Stomach smooth muscle (tissue), 2 donors: ENCODE results near the gene TRIM26.

ENCODE experiments used
- H3K27ac ChIP-seq: one replicate; pipeline ENCODE4 v1.7.0; 2013; ENCODE audit warnings: mild to moderate bottlenecking, low read length, inconsistent platforms
- H3K27me3 ChIP-seq, 2 donors: one replicate each; pipeline ENCODE4 v1.7.0; 2013; ENCODE audit warnings: low read length in 2 of 2; ENCODE audit not compliant: insufficient read depth in 2 of 2, control insufficient read depth in 1 of 2
- H3K36me3 ChIP-seq, 2 donors: one replicate each; pipeline ENCODE4 v1.7.0; 2013; ENCODE audit warnings: low read length in 2 of 2; ENCODE audit not compliant: control insufficient read depth in 2 of 2, insufficient read depth in 2 of 2
- H3K4me1 ChIP-seq: one replicate; pipeline ENCODE4 v1.7.0; 2013; ENCODE audit warnings: low read length; ENCODE audit not compliant: control insufficient read depth, insufficient read depth
- H3K4me3 ChIP-seq, 2 donors: one replicate each; pipeline ENCODE4 v1.7.0; 2013; ENCODE audit warnings: low read length in 2 of 2
- H3K9ac ChIP-seq, 2 donors: one replicate each; pipeline ENCODE4 v1.7.0; 2013; ENCODE audit warnings: low read length in 2 of 2, mild to moderate bottlenecking in 1 of 2
- H3K9me3 ChIP-seq, 2 donors: one replicate each; pipeline ENCODE4 v1.7.0; 2013; ENCODE audit warnings: low read length in 2 of 2; ENCODE audit not compliant: control insufficient read depth in 2 of 2
- donor health status: healthy.
- donor health status: Pancreatic carcinoma.

Gene TRIM26

DNA sequence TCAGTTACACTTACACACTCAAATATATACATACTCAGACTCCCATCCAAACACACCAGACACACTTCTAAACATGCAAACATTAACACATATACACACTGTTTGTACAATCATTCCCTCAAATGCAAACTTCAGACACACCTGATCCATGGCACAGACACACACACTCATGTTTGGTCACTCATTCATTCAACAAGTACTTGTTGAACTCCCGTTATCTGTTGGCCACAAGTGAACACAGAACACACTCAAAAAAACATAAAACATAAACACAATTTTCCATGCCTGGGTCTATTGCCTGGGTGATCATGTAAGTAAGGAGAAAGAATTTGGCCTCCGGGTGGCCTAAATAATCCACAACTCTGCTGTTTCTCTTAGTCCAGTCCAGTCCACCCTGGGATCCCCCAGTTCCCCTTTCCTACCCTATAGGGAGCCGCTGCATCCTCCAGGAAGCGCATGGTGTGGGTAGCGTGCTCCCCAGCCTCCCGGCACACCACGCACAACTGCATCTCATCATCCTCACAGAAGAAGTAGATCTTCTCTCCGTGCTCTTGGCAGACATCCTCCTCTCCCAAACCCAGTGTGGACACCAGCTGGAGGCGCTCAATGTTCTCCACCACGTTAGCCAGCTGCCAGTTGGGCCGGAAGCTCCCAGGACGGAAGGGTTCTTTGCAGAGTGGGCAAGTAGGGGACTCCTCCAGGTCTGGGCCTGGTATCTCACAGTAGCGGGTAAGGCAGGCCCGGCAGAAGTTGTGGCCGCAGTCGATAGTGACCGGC lies 53.0 kb downstream of the TRIM26 start:
- no peak overlapping the region for H3K9ac ChIP-seq
- H3K9me3 ChIP-seq: no peaks in the 10 kb centered on the region

DNA sequence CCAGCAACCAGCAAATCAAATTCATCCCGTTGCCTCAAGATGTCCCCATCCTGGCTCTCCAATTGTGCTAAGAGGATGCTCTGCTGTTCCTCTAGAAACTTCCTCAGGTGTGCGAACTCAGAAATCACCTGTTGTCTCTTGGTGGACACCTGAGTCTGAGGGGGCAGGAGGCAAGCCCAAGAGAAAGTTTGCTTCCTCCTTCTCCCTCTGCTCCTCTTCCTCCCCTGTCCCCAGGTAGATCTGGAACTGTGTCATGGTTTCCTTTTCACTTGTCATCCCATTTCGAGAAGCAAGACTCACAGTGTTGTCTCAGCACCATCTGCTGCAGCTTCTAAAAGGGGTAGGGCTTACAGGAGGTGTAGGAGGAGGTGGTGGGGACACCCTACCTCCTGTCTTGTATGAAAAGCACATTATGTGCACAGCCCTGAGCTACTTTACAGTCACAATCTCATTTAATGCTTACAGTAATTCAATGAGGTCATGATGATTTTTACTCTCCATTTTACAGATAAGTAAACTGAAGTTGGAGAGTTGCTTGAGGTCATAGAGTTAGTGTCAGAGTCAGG lies 54.6 kb downstream of the TRIM26 start:
- no peak overlapping the region for H3K4me3 ChIP-seq
- H3K27ac ChIP-seq: no peak overlapping the region
- no peak overlapping the region for H3K9ac ChIP-seq
- no peaks in the 10 kb centered on the region for H3K4me1 ChIP-seq
- H3K27me3 ChIP-seq: peaks cover 0 to 13% of the 10 kb centered on the region in 2 donors
- no peaks in the 10 kb centered on the region for H3K9me3 ChIP-seq
- no peaks in the 10 kb centered on the region for H3K36me3 ChIP-seq

More for the DNA sequence above, 53.0 kb downstream of the TRIM26 start:
- Histone ChIP-seq H3K36me3 (no peaks in the 10 kb centered on the region), H3K4me3 (no peak overlapping the region), H3K27me3 (peaks cover 0 to 15% of the 10 kb centered on the region in 2 donors), H3K27ac (no peak overlapping the region), H3K4me1 (no peaks in the 10 kb centered on the region)

DNA sequence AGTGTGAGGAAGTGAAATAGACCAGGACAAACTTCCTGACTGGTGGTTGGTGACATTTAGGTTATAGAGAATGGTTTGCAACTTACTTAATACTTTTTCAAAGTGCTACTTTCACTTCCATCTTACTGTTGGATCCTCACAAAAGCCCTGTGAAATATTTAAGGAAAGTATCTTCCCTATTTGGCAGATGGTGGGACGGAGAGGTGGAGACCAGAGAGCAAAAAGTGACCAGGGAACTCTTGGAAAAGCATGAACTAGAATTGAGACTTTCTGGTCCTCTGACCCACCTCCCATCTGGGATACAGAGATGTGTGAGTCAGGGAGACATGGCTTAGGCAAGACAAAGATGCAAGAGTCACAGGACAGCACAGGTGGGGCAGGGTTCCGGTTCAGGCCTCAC lies 55.2 kb downstream of the TRIM26 start:
- Histone ChIP-seq H3K9ac (no peak overlapping the region), H3K27ac (no peak overlapping the region), H3K36me3 (no peaks in the 10 kb centered on the region), H3K27me3 (peaks cover 0 to 10% of the 10 kb centered on the region in 2 donors), H3K4me1 (no peaks in the 10 kb centered on the region), H3K4me3 (no peak overlapping the region), H3K9me3 (no peaks in the 10 kb centered on the region)

DNA sequence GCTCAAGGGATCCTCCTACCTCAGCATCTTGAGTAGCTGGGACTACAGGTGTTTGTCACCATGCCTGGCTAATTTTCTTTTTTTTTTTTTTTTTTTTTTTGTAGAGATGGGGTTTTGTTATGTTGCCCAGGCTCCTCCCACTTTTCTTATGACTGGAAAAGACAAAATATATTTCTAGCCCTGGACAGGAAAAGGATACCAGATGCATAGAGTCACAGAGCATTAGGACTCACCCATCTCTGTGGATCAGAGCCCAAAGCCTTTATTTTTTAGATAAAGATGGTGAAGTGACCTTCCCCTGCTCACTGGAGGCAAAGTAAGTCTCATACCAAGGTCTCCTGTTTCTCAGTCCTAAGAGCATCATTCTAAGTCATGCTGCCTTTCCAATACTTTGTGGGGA lies 55.6 kb downstream of the TRIM26 start:
- H3K27me3 ChIP-seq: peaks cover 0 to 10% of the 10 kb centered on the region in 2 donors
- no peaks in the 10 kb centered on the region for H3K9me3 ChIP-seq
- no peaks in the 10 kb centered on the region for H3K4me1 ChIP-seq
- H3K4me3 ChIP-seq: no peak overlapping the region
- no peak overlapping the region for H3K9ac ChIP-seq
- H3K27ac ChIP-seq: no peak overlapping the region
- no peaks in the 10 kb centered on the region for H3K36me3 ChIP-seq

DNA sequence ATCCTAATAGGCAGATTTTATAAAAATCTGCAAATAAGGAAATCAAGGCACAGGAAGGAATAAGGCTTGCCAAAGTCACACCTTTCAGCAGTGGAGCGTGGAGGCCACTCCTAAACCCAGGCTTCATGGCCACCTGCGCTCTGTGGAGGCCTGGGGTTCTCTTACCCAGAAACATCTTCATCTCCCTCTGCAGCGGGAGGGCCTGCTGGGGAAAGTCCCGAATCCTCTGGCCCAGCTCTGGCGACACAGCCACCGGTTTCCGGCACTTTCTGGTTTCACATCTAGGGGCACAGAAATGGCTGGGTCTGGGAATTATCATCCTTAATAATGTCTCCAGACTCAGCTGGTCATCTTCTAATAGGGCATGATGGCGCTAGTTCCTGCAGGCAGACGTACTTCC lies 56.4 kb downstream of the TRIM26 start:
- no peaks in the 10 kb centered on the region for H3K9me3 ChIP-seq
- H3K27ac ChIP-seq: no peak overlapping the region
- H3K36me3 ChIP-seq: no peaks in the 10 kb centered on the region
- peaks cover 0 to 10% of the 10 kb centered on the region in 2 donors for H3K27me3 ChIP-seq
- H3K4me1 ChIP-seq: no peaks in the 10 kb centered on the region
- no peak overlapping the region for H3K9ac ChIP-seq
- no peak overlapping the region for H3K4me3 ChIP-seq

DNA sequence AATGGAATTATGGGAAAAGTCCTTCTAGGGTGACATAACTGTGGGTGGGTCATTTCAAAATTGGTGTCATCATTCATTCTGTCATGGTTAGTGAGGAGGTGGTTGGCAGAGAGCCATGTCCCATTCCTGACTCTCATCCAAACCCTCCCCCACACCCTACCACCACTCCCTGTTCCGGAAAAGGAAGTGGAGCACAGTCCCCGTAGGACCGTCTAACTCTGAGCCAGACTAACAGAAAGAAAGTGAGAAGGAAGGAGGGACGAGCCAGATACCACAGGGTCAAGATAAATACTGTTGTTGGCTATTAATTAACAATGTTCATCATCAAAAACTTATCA lies 57.0 kb downstream of the TRIM26 start:
- Histone ChIP-seq H3K4me1 (no peaks in the 10 kb centered on the region), H3K4me3 (no peak overlapping the region), H3K27ac (no peak overlapping the region), H3K9me3 (no peaks in the 10 kb centered on the region), H3K27me3 (peaks cover 0 to 10% of the 10 kb centered on the region in 2 donors), H3K9ac (no peak overlapping the region), H3K36me3 (no peaks in the 10 kb centered on the region)

DNA sequence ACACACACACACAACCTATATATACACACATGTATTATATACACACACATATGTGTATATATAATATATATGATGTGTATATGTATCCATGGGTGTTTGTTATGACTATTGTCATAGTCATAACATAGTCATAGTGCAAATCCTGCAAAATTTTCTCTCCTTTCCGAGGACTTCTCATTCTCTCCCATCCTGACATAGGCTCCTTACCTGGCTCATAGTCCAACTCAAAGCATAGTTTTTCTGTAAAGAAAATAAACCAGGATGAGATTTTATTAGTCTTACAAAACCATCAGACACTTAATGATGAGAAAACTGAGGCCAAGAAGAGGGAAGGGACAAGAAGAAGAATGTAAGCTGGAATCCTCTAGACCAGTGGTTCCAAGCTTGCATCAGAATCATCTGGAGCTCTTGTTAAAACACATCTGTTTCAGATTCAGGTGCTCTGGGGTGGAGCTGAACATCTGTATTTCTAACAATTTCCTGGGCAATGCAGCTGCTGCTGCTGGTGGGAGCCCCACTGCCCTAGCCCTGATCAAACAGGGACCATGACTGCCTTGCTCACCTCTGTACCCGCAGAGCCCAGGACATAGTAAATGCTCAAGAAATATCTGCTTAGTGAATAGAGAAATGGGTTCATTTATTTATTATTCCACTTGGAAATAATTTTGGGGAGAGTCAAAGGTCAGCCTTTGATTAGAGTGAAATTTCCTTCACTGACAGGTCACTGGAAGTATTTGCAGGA lies 57.5 kb downstream of the TRIM26 start:
- H3K9me3 ChIP-seq: no peaks in the 10 kb centered on the region
- peaks cover 0 to 10% of the 10 kb centered on the region in 2 donors for H3K27me3 ChIP-seq
- H3K4me3 ChIP-seq: no peak overlapping the region
- H3K4me1 ChIP-seq: no peaks in the 10 kb centered on the region
- no peaks in the 10 kb centered on the region for H3K36me3 ChIP-seq
- no peak overlapping the region for H3K9ac ChIP-seq
- H3K27ac ChIP-seq: no peak overlapping the region

DNA sequence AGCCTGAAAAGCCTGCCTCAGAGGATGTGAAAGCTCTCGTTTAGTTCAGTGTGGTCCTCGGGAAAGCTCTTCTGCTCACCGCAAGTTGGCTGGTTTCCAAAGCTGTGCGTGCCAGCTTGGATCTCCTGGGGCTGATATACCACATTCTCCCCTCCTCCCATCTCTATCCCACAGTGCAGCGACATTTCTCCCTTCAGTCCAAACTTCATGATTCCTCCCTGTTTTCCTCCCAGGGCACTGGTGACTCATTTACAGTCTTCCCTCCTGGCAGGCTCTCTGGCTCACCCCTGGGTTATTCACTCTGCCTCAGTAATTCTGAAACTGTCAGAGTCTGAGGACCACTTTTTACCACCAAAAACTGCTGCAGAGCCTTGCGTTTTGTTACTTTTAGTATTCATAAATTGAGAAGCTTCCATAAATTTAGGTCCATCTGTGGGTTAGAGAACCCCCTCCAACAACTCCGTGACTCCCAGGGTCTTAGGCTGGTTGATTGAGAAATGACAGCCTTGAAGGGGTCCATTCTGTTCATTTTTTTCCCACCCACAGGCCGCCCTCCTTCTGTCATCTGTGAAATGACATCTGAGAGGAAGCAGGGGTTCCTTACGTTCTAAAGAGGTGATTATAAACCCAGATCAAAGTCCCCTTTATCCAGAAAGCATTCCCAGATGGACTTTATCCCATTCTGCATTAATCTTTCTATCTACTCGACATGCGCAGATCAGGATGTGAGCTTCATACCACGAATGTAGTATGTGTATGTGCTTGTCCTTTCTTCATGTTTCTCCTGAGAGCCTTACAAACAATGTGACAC lies 58.3 kb downstream of the TRIM26 start:
- H3K4me3 ChIP-seq: no peak overlapping the region
- no peak overlapping the region for H3K9ac ChIP-seq
- no peak overlapping the region for H3K27ac ChIP-seq
- no peaks in the 10 kb centered on the region for H3K36me3 ChIP-seq
- peaks cover 0 to 6% of the 10 kb centered on the region in 2 donors for H3K27me3 ChIP-seq
- H3K4me1 ChIP-seq: no peaks in the 10 kb centered on the region
- no peaks in the 10 kb centered on the region for H3K9me3 ChIP-seq

DNA sequence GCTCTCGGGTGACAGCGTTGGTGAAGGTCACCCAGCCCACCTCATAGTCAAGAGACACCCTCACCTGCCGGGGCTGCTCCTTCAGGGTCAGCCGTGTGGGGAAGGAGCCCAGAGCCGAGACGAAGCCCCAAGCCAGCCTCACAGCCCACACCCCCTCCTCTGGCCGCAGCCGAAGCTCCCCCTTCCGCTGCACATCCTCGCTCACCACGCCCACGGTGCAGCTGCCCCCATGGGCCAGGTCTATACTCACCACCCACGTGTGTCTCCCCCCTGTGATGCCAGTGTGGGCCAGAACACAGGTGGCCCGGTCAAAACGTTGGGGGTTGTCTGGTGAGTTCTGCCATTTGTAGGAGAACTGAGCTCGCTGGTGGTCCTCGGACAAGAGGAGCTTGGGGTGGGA lies 59.1 kb downstream of the TRIM26 start:
- Histone ChIP-seq H3K4me3 (no peak overlapping the region), H3K27ac (no peak overlapping the region), H3K9ac (no peak overlapping the region), H3K36me3 (no peaks in the 10 kb centered on the region), H3K9me3 (no peaks in the 10 kb centered on the region), H3K27me3 (peaks cover 0 to 6% of the 10 kb centered on the region in 2 donors), H3K4me1 (no peaks in the 10 kb centered on the region)

DNA sequence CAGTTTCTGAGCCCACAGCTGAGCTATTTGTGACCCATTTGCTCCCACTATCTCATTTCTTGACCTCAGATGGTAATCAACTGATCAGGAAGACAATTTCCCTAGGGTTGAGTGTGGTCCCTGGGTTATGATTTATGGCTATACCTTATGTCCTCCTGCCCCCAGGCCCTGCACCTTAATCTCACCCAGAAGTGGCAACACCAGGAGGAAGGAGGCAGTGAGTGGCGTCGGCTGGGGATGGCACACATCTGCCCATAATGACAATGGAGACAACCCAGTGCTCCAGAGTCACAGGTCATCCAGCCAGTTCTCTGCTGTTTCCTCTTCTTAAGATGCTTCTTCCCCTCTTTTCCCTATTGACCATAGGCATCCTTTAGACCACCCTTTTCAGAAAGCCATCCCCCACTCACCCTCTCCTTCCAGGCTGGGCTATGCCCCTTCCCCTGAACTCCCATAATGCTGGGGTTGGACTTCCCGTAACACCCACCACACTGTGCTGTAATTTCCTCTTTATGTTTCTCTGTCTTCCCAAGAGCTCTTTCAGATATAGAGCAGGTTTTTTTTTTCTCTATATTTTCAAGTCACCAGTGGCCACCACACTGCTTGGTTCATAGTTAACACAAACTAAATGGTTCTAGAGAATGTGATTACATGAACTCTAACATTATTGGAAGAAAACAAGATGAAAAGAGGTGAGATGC lies 60.1 kb downstream of the TRIM26 start:
- no peaks in the 10 kb centered on the region for H3K36me3 ChIP-seq
- H3K27me3 ChIP-seq: peaks cover 0 to 8% of the 10 kb centered on the region in 2 donors
- H3K9ac ChIP-seq: no peak overlapping the region
- no peaks in the 10 kb centered on the region for H3K4me1 ChIP-seq
- no peak overlapping the region for H3K27ac ChIP-seq
- H3K9me3 ChIP-seq: no peaks in the 10 kb centered on the region
- no peak overlapping the region for H3K4me3 ChIP-seq
